T-helper 2 cell treated with Interferon-gamma antibody and Interleukin-4, amounts not matched to agents 5 μg/mL and 100 μg/mL, for 36 hours (primary cell): ENCODE results near the gene COL4A2.
A peak's percentile ranks its signal among the peaks of the same experiment; 100 is the strongest.

Source experiments
- DNase-seq: peaks from one replicate; pipeline ENCODE4 v3.0.0; 2021; ENCODE audit warnings: low spot score
- H3K27ac Mint-ChIP-seq: one replicate; pipeline ENCODE4 v1.8.0; 2021; ENCODE audit warnings: mild to moderate bottlenecking, mixed read lengths
- H3K27me3 Mint-ChIP-seq: one replicate; pipeline ENCODE4 v1.8.0; 2021; ENCODE audit warnings: low read depth, mixed read lengths
- H3K36me3 Mint-ChIP-seq: one replicate; pipeline ENCODE4 v1.8.0; 2021; ENCODE audit warnings: low read depth, mixed read lengths
- H3K4me1 Mint-ChIP-seq: one replicate; pipeline ENCODE4 v1.8.0; 2021; ENCODE audit warnings: low read depth, mixed read lengths
- H3K4me3 Mint-ChIP-seq: one replicate; pipeline ENCODE4 v1.8.0; 2022; ENCODE audit warnings: mild to moderate bottlenecking, moderate library complexity, mixed read lengths
- H3K9me3 Mint-ChIP-seq: one replicate; pipeline ENCODE4 v1.8.0; 2021; ENCODE audit warnings: mixed read lengths

COL4A2 gene

GRCh38 chr13:110462091-110462490 is 155.0 kb downstream of the COL4A2 start:
- H3K4me1 Mint-ChIP-seq, result no peaks in the 10 kb centered on the region
- DNase-seq, result no peak
- H3K36me3 Mint-ChIP-seq, result no peaks in the 10 kb centered on the region
- no peak overlapping the region for H3K4me3 Mint-ChIP-seq
- H3K27ac Mint-ChIP-seq, result no peak overlapping the region
- H3K27me3 Mint-ChIP-seq, result no peaks in the 10 kb centered on the region
- H3K9me3 Mint-ChIP-seq, result no peaks in the 10 kb centered on the region

- no peak for DNase-seq
- H3K4me1 Mint-ChIP-seq, result no peaks in the 10 kb centered on the region
- H3K27ac Mint-ChIP-seq, result no peak overlapping the region
- no peak overlapping the region for H3K4me3 Mint-ChIP-seq
- no peaks in the 10 kb centered on the region for H3K36me3 Mint-ChIP-seq
- H3K9me3 Mint-ChIP-seq, result no peaks in the 10 kb centered on the region
- no peaks in the 10 kb centered on the region for H3K27me3 Mint-ChIP-seq
Measured at GRCh38 chr13:110463156-110463555, 156.1 kb downstream of the COL4A2 start.

- no peaks in the 10 kb centered on the region for H3K9me3 Mint-ChIP-seq
- no peak overlapping the region for H3K27ac Mint-ChIP-seq
- H3K36me3 Mint-ChIP-seq, result no peaks in the 10 kb centered on the region
- no peak overlapping the region for H3K4me3 Mint-ChIP-seq
- H3K4me1 Mint-ChIP-seq, result no peaks in the 10 kb centered on the region
- H3K27me3 Mint-ChIP-seq, result no peaks in the 10 kb centered on the region
- DNase-seq, result no peak
Measured at GRCh38 chr13:110463871-110464510, 156.9 kb downstream of the COL4A2 start.

- Mint-ChIP-seq H3K27me3 (no peaks in the 10 kb centered on the region), H3K4me3 (no peak overlapping the region), H3K4me1 (no peaks in the 10 kb centered on the region), H3K36me3 (no peaks in the 10 kb centered on the region), H3K27ac (no peak overlapping the region), H3K9me3 (no peaks in the 10 kb centered on the region)
- DNase-seq, result no peak
Measured at GRCh38 chr13:110464556-110465333, 157.7 kb downstream of the COL4A2 start.

- DNase-seq, result no peak
- Mint-ChIP-seq H3K9me3 (no peaks in the 10 kb centered on the region), H3K4me3 (no peak overlapping the region), H3K36me3 (no peaks in the 10 kb centered on the region), H3K27me3 (peaks cover 2% of the 10 kb centered on the region), H3K4me1 (no peaks in the 10 kb centered on the region), H3K27ac (no peak overlapping the region)
Measured at GRCh38 chr13:110465696-110466095, 158.6 kb downstream of the COL4A2 start.

GRCh38 chr13:110466266-110466915 is 159.3 kb downstream of the COL4A2 start:
- no peaks in the 10 kb centered on the region for H3K36me3 Mint-ChIP-seq
- DNase-seq, result no peak
- H3K4me1 Mint-ChIP-seq, result no peaks in the 10 kb centered on the region
- no peak overlapping the region for H3K27ac Mint-ChIP-seq
- H3K4me3 Mint-ChIP-seq, result no peak overlapping the region
- no peaks in the 10 kb centered on the region for H3K9me3 Mint-ChIP-seq
- H3K27me3 Mint-ChIP-seq, result peaks cover 7% of the 10 kb centered on the region

GRCh38 chr13:110467516-110468110 is 160.5 kb downstream of the COL4A2 start:
- no peaks in the 10 kb centered on the region for H3K9me3 Mint-ChIP-seq
- no peaks in the 10 kb centered on the region for H3K36me3 Mint-ChIP-seq
- no peak overlapping the region for H3K4me3 Mint-ChIP-seq
- peaks cover 9% of the 10 kb centered on the region for H3K27me3 Mint-ChIP-seq
- H3K4me1 Mint-ChIP-seq, result no peaks in the 10 kb centered on the region
- no peak for DNase-seq
- no peak overlapping the region for H3K27ac Mint-ChIP-seq

GRCh38 chr13:110468986-110469495 is 162.0 kb downstream of the COL4A2 start:
- Mint-ChIP-seq H3K27me3 (peaks cover 9% of the 10 kb centered on the region), H3K36me3 (no peaks in the 10 kb centered on the region), H3K27ac (no peak overlapping the region), H3K4me1 (no peaks in the 10 kb centered on the region), H3K9me3 (no peaks in the 10 kb centered on the region), H3K4me3 (no peak overlapping the region)
- no peak for DNase-seq

GRCh38 chr13:110469597-110469996 is 162.5 kb downstream of the COL4A2 start:
- Mint-ChIP-seq H3K27ac (no peak overlapping the region), H3K4me1 (no peaks in the 10 kb centered on the region), H3K27me3 (peaks cover 9% of the 10 kb centered on the region), H3K4me3 (no peak overlapping the region), H3K9me3 (no peaks in the 10 kb centered on the region), H3K36me3 (no peaks in the 10 kb centered on the region)
- DNase-seq, result no peak

- no peak overlapping the region for H3K4me3 Mint-ChIP-seq
- no peaks in the 10 kb centered on the region for H3K9me3 Mint-ChIP-seq
- DNase-seq, result no peak
- no peaks in the 10 kb centered on the region for H3K36me3 Mint-ChIP-seq
- no peaks in the 10 kb centered on the region for H3K4me1 Mint-ChIP-seq
- H3K27ac Mint-ChIP-seq, result no peak overlapping the region
- peaks cover 9% of the 10 kb centered on the region for H3K27me3 Mint-ChIP-seq
Measured at GRCh38 chr13:110470272-110471009, 163.4 kb downstream of the COL4A2 start.

GRCh38 chr13:110471156-110471832 is 164.2 kb downstream of the COL4A2 start:
- Mint-ChIP-seq H3K27me3 (peaks cover 9% of the 10 kb centered on the region), H3K4me1 (no peaks in the 10 kb centered on the region), H3K4me3 (no peak overlapping the region), H3K27ac (no peak overlapping the region), H3K9me3 (no peaks in the 10 kb centered on the region), H3K36me3 (no peaks in the 10 kb centered on the region)
- DNase-seq, result no peak

GRCh38 chr13:110471833-110472162 is 164.7 kb downstream of the COL4A2 start:
- DNase-seq, result peak; percentile 42
- Mint-ChIP-seq H3K4me3 (no peak overlapping the region), H3K4me1 (no peaks in the 10 kb centered on the region), H3K27me3 (peaks cover 9% of the 10 kb centered on the region), H3K27ac (no peak overlapping the region), H3K36me3 (no peaks in the 10 kb centered on the region), H3K9me3 (no peaks in the 10 kb centered on the region)

- no peak overlapping the region for H3K4me3 Mint-ChIP-seq
- no peaks in the 10 kb centered on the region for H3K9me3 Mint-ChIP-seq
- H3K4me1 Mint-ChIP-seq, result no peaks in the 10 kb centered on the region
- no peak for DNase-seq
- H3K27me3 Mint-ChIP-seq, result peaks cover 11% of the 10 kb centered on the region
- no peak overlapping the region for H3K27ac Mint-ChIP-seq
- H3K36me3 Mint-ChIP-seq, result no peaks in the 10 kb centered on the region
Measured at GRCh38 chr13:110472904-110473563, 165.9 kb downstream of the COL4A2 start.
